Stimulated activated CD8-positive, alpha-beta memory T cell treated with anti-CD3 and anti-CD28 coated beads, Interleukin-12 subunit alpha, Interleukin-12 subunit beta, amount 100 ng/mL, for 1 hour (primary cell): ENCODE measurements around the gene KDM5C.

ENCODE experiments used
- DNase-seq: peaks from one replicate; pipeline ENCODE4 v3.0.0-alpha.2; 2020; ENCODE audit warnings: low read depth

The KDM5C gene

DNA sequence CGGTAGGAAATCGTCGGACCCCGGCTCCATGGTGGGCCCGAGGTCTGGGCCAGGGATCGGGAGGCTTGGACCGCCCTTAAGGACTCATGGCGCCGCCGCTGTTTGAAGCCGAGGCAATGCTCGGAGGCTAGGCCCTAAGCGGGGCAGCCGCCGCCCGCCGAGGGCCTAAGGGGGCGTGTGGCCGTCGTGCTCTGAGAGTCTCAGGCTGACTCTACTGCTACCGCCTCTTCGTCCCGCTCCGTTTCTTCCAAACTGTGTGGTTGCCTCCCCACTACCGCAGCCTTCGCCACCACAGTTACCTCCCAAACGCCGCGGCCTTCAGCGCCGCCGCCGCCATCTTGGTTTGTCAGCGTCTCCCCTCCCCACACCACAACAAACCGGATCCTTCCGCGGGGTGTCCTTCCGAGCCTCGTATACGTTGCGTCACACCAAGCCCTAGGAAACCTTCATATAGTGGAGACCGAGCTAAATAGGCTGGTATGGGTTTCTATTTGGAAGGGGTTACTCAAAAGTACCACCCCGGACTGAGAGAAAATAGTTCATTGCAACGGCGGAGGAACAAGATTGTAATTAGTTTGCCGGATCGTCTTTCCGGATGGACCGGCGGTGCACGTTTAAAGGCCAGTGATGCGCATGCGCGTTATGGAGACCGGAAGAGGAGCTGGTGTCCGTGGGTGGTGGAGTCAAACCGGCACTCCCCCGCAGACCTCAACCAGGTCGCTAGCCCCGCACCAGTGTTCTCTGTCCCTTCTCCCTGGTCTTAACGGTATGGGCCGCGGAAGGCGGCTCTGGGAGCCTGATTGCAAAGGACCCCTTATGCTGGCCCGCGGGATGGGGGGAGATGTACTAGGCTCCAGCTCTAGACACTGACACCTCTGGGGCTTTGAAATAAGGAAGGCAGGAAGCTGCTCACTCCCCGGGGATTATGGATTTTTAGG is at the start of gene KDM5C:
Gene KDM5C (minus strand): TSS at position 348 of the 938 bp plus-strand sequence. CDS start 318 bp downstream, at position 30.
- DNase-seq = peak; percentile 79

GRCh38 chrX:53272808-53273337 is 47.9 kb upstream of the KDM5C start:
- DNase-seq = no peak

DNA sequence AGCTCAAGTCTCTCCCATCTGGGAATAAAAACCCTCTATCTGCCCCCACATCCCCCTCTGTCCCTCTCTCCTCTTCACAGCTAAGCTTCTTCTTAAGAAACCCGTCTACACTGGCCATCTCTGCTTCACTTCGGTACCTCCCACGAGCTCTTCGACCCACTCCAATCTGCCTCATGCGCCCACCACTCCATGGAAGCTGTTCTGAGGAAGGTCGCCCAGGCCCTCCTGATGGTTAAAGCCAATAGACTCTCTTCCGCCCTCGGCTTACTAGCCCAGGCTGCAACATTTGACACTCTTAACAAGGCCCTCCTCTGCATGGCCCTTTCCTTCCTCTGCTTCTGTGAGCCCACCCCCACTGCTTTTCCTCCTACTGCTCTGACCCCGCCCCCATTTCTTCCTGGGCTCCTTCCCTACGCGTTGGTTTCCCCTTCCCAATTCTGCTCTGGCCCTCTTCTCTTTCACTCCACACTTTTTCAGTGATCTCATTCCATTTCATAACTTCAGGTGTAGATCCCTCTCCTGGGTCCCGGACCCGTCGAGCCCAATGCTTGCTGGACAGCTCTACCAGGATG is 44.6 kb upstream of the KDM5C start:
- DNase-seq = no peak

DNA sequence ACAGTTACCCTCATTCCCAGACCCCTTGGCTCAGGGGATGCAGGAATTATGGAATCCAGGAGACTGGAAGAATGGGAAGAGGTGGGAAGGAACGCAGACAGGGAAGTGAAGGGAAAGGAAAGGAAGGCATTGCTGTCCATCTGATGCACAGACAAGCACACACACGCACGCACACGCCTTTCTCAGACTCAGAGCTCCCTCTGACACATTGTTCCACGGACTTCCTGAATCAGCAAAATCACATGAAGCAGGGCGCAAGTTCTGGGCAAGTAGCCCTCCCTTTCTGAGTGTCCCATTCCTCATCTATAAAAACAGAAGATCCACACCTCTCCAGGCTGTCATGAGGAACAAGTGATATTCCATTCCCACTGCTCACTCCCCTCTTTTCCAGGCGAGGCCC is 43.2 kb upstream of the KDM5C start:
- DNase-seq = no peak

GRCh38 chrX:53266914-53267313 is 41.9 kb upstream of the KDM5C start:
- no peak for DNase-seq

DNA sequence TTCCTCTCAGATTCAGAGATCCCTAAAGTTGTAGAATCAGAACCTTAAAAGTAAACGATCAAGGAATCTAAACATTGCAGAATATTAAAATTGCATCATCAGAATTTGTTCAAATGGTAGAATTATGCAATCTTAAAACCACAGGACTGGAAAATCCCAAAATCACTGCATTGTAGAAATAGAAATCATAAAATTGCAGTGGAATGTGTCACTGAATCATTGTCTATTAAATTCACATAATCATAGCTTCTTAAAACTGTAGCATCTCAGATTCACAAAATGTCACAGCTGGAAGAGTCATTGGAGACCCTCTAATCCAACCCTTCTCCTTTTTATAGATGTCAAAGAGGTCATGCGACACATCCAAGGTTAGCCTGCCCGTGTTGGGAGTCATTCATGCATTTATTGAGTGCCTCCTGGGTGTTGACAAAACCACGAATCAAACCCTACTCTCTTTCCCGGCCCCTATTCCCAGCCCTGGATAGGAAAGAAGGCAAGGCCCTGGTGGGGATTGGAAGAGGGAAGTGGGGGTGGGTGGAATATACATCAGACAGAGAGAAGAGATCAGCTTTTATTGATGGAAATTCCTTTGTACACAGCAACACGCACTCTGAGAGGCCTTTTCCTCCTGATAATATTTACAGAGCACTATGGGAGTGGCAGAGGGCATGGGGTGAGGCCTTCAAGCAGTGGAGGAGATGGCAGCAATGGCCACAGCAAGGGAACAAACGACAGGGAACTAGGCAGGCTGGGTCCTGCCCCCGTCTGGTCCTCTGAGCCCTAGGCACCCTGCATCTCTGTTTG is 41.0 kb upstream of the KDM5C start:
- no peak for DNase-seq

DNA sequence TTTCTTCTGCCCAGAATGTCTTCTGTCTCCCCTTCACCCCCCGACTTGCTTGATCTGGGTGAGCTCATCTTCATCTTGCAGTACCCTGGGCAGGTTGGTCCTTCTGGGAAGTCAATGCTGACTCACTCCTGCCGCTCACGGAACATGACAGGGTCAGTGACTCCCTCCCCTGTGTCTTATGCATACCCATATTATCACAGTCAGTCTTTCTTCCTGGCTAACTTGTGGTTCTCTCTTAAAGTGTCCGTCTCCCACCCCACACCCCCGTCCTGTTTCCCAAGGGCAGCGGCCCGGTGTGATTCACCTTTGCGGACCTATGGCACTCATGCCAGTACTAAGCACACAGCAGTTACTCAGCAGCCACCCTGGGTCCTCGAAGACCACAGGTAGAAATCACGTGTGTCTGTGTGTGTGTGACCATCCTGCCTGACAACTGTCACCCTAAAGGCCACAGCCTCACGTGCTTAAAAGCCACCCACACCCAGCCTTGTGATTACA is 38.6 kb upstream of the KDM5C start:
- no peak for DNase-seq

GRCh38 chrX:53262918-53263394 is 37.9 kb upstream of the KDM5C start:
- DNase-seq = no peak

GRCh38 chrX:53262189-53262917 is 37.3 kb upstream of the KDM5C start:
- no peak for DNase-seq

DNA sequence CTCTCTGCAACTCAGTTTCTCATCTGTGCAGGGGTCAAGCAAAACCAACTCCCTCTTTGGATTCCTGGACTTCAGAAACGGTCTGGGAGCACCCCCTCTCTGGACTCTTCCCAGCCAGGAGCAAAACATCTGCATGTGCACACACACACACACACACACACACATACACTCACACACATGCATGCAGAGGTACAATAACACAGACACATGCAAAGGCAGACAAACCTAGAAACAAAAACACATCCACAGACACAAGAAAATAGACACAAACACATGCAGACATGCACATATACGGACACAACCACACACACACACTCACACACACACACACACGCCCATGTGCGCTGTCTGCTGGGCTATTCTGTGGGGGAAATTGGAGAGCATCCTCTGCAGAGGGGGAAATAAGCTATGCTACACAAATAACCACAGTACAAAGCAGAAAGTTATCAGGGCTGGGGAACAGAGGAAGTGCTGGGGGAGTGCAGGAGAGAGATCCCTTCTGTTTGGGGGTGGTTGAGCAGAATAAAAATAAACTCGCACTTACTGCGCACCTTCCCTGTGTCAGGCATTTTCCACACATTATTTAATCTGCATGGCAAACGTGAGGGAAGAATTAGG is 36.5 kb upstream of the KDM5C start:
- no peak for DNase-seq

DNA sequence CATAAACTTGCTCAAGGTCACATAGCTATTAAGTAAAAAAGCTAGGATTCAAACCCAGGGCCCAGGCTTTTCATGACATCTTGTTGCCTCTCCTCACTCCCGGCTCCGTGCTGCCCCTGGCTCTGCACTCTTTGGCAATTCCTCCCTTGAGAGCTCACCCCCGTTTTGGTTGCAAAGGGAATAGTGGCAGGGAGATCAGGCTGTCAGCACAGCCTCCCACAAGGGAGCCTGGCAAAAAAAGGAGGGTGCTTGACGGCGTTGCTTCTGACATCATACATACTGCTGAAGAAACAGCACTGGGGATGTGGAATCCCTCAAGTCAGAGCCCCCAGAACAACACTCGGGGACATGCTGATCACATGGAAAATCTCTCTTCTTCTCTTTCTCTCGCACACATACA is 35.8 kb upstream of the KDM5C start:
- no peak for DNase-seq

DNA sequence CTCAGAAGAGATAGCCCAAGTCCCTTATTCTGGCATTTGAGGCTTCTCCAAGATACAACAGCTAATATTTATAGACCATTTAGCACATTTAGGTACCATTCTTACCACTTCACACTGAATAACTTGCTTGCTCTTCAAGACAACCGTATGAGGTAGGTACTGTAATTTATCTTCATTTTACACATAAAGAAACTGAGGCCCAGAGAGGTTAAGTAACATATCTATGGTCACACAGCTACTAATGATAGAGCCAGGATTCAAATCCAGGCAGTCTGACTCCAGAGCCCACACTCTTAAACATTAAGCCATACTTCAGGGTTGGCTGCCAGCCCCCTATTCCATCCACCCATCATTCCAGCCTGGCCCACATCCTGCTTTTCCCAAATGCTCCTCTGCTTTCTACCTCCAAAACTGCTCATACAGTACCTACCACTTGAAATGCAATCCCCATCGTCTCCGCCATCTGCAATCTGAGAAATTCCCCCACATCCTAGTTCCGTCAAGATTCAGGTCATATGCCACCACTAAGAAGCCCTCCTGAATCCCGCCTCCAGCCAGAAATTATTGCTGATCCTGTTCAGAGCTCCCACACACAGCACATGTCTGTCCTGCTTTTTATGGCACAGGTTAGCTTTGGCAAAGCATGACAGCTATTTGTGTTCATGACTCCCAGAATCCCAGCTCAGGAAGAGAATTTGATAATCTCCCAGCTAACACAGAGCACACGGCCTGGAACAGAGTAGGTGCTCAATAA is 32.8 kb upstream of the KDM5C start:
- no peak for DNase-seq

DNA sequence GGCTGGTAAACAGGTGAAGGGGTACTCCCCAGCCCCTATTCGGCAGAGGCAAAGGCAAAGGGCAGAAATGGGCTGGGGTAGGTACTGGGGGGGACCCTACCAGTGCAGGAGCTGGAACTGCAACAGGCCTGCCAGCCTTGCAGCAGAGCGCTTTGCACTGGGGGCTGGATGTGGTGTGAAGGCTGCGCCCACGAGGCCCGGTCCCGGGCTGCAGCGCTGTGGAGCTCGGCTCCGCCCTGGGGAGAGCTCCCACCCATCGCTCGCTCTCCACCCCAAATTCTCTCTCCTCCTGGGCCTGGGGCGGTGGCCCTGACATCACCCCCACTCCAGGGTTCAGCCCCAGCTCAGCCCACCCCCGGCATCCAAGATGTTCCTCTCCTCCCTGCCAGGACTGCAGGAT is 32.2 kb upstream of the KDM5C start:
- no peak for DNase-seq

GRCh38 chrX:53256446-53257041 is 31.5 kb upstream of the KDM5C start:
- no peak for DNase-seq

DNA sequence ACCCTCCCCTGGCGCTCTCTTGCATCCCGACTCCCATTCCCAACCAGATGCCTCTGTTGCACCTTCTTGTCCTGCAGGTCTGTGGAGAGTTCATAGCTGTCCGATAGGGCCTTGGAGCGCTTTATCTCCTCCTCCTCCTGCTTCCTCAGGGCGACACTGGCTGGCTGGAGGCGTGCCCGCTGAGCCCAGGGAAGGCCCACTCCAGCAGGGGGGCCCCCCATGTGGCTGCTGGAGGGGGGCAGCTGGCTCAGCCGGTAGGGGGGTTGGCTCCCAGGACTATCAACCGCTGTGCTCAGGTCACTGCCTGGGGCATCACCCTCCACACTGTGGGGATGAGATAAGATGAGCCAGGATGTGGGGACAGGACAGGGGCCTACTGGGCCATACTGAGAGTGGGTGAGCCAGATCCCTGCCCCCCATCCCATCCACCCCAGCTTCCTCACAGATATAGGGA is 30.8 kb upstream of the KDM5C start:
- no peak for DNase-seq

GRCh38 chrX:53254570-53255461 is 29.8 kb upstream of the KDM5C start:
- DNase-seq = no peak

- DNase-seq = no peak
These were observed 28.4 kb upstream of the KDM5C start for GRCh38 chrX:53253293-53254020.

- no peak for DNase-seq
These were observed 26.3 kb upstream of the KDM5C start for GRCh38 chrX:53251307-53251706.
